ENCODE measurements around the gene TRPM4. TPM values are rescaled to one million over a fixed set of nuclear protein-coding genes. Genes with fewer than 3 reads are reported as not detected.

TRPM4 gene
- total and polyA plus RNA-seq, 2 experiments from 2014 or later = 7.0 to 20.5 TPM

- H3K36me3 ChIP-seq (replicated peaks; ENCODE audit: insufficient read depth, low read depth) = no peaks in the 10 kb centered on the region
- no peak overlapping the region for H2AFZ ChIP-seq
- 89% methylated on average over 3 of the region's 3 CpGs for WGBS (ENCODE audit: low lambda C conversion rate, missing lambda C conversion rate)
- H3K79me2 ChIP-seq = no peaks in the 10 kb centered on the region
- H3K4me1 ChIP-seq (ENCODE audit: insufficient read depth) = no peaks in the 10 kb centered on the region
- H3K27me3 ChIP-seq = no peaks in the 10 kb centered on the region
- H3K27ac ChIP-seq = no peak overlapping the region
- no peaks in the 10 kb centered on the region for H3K9me3 ChIP-seq (ENCODE audit: low read depth)
- H3K9me2 ChIP-seq (replicated peaks; ENCODE audit: insufficient read depth) = no peaks in the 10 kb centered on the region
- H4K20me1 ChIP-seq (ENCODE audit: insufficient read depth, poor library complexity, severe bottlenecking) = no peaks in the 10 kb centered on the region
- TF ChIP-seq EZH2 (IDR thresholded peaks at IDR 0.05; ENCODE audit: borderline replicate concordance) = no peak
- no peak for TF ChIP-seq EZH2phosphoT487 (IDR thresholded peaks at IDR 0.05; ENCODE audit: low read depth, severe bottlenecking, unreplicated experiment)
- TF ChIP-seq CTCF (IDR thresholded peaks at IDR 0.05; ENCODE audit: poor library complexity) = no peak
- DNase-seq (ENCODE audit: low spot score) = no peak
- no peak overlapping the region for H3K4me3 ChIP-seq
- no peak overlapping the region for H3K4me2 ChIP-seq
These were observed 71.8 kb downstream of the TRPM4 start for GRCh38 chr19:49229416-49229815.

DNA sequence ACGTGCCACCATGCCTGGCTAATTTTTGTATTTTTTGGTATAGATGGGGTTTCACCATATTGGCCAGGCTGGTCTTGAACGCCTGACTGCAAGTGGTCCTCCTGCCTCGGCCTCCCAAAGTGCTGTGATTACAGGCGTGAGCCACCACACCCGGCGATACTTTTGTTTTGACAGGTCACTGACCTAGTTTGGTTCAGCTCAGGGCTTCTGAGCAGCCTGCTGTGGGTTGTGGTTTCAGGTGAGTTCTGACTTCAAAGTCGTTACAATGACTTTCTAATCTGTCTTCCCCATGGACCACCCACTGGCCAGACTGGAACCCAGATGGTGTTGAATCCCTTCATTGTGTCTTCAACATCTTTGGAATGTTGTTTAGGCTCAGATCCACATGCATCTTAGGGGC, 73.8 kb downstream of the TRPM4 start:
- no peak for TF ChIP-seq EZH2phosphoT487 (IDR thresholded peaks at IDR 0.05; ENCODE audit: low read depth, severe bottlenecking, unreplicated experiment)
- no peak for TF ChIP-seq EZH2 (IDR thresholded peaks at IDR 0.05; ENCODE audit: borderline replicate concordance)
- no peak for TF ChIP-seq CTCF (IDR thresholded peaks at IDR 0.05; ENCODE audit: poor library complexity)
- no peaks in the 10 kb centered on the region for H3K9me3 ChIP-seq (ENCODE audit: low read depth)
- H3K36me3 ChIP-seq (replicated peaks; ENCODE audit: insufficient read depth, low read depth) = no peaks in the 10 kb centered on the region
- H2AFZ ChIP-seq = no peak overlapping the region
- H3K27me3 ChIP-seq = no peaks in the 10 kb centered on the region
- no peak overlapping the region for H3K4me3 ChIP-seq
- H3K79me2 ChIP-seq = no peaks in the 10 kb centered on the region
- no peak for DNase-seq (ENCODE audit: low spot score)
- H4K20me1 ChIP-seq (ENCODE audit: insufficient read depth, poor library complexity, severe bottlenecking) = no peaks in the 10 kb centered on the region
- no peak overlapping the region for H3K27ac ChIP-seq
- 83% methylated on average over 7 of the region's 7 CpGs for WGBS (ENCODE audit: low lambda C conversion rate, missing lambda C conversion rate)
- no peak overlapping the region for H3K4me2 ChIP-seq
- H3K4me1 ChIP-seq (ENCODE audit: insufficient read depth) = no peaks in the 10 kb centered on the region
- no peaks in the 10 kb centered on the region for H3K9me2 ChIP-seq (replicated peaks; ENCODE audit: insufficient read depth)

GRCh38 chr19:49231804-49232203, 74.2 kb downstream of the TRPM4 start:
- no peak for DNase-seq (ENCODE audit: low spot score)
- no peak overlapping the region for H3K4me3 ChIP-seq
- no peaks in the 10 kb centered on the region for H3K36me3 ChIP-seq (replicated peaks; ENCODE audit: insufficient read depth, low read depth)
- no peak overlapping the region for H3K4me2 ChIP-seq
- no peaks in the 10 kb centered on the region for H3K9me2 ChIP-seq (replicated peaks; ENCODE audit: insufficient read depth)
- H2AFZ ChIP-seq = no peak overlapping the region
- no peak overlapping the region for H3K27ac ChIP-seq
- no peak for TF ChIP-seq CTCF (IDR thresholded peaks at IDR 0.05; ENCODE audit: poor library complexity)
- no peak for TF ChIP-seq EZH2phosphoT487 (IDR thresholded peaks at IDR 0.05; ENCODE audit: low read depth, severe bottlenecking, unreplicated experiment)
- H4K20me1 ChIP-seq (ENCODE audit: insufficient read depth, poor library complexity, severe bottlenecking) = no peaks in the 10 kb centered on the region
- no peaks in the 10 kb centered on the region for H3K27me3 ChIP-seq
- H3K9me3 ChIP-seq (ENCODE audit: low read depth) = no peaks in the 10 kb centered on the region
- no peaks in the 10 kb centered on the region for H3K79me2 ChIP-seq
- 92% methylated on average over 9 of the region's 9 CpGs for WGBS (ENCODE audit: low lambda C conversion rate, missing lambda C conversion rate)
- no peaks in the 10 kb centered on the region for H3K4me1 ChIP-seq (ENCODE audit: insufficient read depth)

GRCh38 chr19:49233163-49233562, 75.6 kb downstream of the TRPM4 start:
- no peaks in the 10 kb centered on the region for H4K20me1 ChIP-seq (ENCODE audit: insufficient read depth, poor library complexity, severe bottlenecking)
- H3K79me2 ChIP-seq = no peaks in the 10 kb centered on the region
- H3K36me3 ChIP-seq (replicated peaks; ENCODE audit: insufficient read depth, low read depth) = no peaks in the 10 kb centered on the region
- TF ChIP-seq CTCF (IDR thresholded peaks at IDR 0.05; ENCODE audit: poor library complexity) (no peak), EZH2phosphoT487 (IDR thresholded peaks at IDR 0.05; ENCODE audit: low read depth, severe bottlenecking, unreplicated experiment) (no peak), EZH2 (IDR thresholded peaks at IDR 0.05; ENCODE audit: borderline replicate concordance) (no peak)
- no peak overlapping the region for H3K4me2 ChIP-seq
- no peak overlapping the region for H3K27ac ChIP-seq
- no peaks in the 10 kb centered on the region for H3K9me2 ChIP-seq (replicated peaks; ENCODE audit: insufficient read depth)
- WGBS (ENCODE audit: low lambda C conversion rate, missing lambda C conversion rate) = 86% methylated on average over 1 of the region's 1 CpG
- H3K9me3 ChIP-seq (ENCODE audit: low read depth) = no peaks in the 10 kb centered on the region
- no peak overlapping the region for H2AFZ ChIP-seq
- no peak for DNase-seq (ENCODE audit: low spot score)
- no peak overlapping the region for H3K4me3 ChIP-seq
- no peaks in the 10 kb centered on the region for H3K4me1 ChIP-seq (ENCODE audit: insufficient read depth)
- no peaks in the 10 kb centered on the region for H3K27me3 ChIP-seq

All from hepatocyte (in vitro differentiated cells).